Right renal pelvis (tissue), 4 donors: ENCODE data around the gene SLC38A5. TPM values are rescaled to one million over a fixed set of nuclear protein-coding genes. Genes with fewer than 3 reads are reported as not detected.

Source experiments
- polyA plus RNA-seq, 4 donors: library from polyadenylated mRNA; unstranded; fragments of 120-200 nt; gene quantifications; one replicate each; pipeline ENCODE4 v1.2.1, GENCODE V29; 2013; ENCODE audit not compliant: insufficient read length in 4 of 4

The SLC38A5 gene
- polyA plus RNA-seq, 4 donors = 4.6 to 7.2 (median 5.2) TPM

Other genes starting within 250 kb of the SLC38A5 start
- not detected for gene SSX1, start 214.9 kb downstream of the SLC38A5 start, polyA plus RNA-seq
- gene SSX3, start 113.6 kb downstream of the SLC38A5 start, polyA plus RNA-seq = not detected
- not detected for gene SSX4, start 86.7 kb downstream of the SLC38A5 start, polyA plus RNA-seq
- not detected for gene SSX4B, start 58.3 kb downstream of the SLC38A5 start, polyA plus RNA-seq
- gene FTSJ1, start 5.9 kb upstream of the SLC38A5 start, polyA plus RNA-seq = 10 to 100 TPM; 35.1 to 39.5 (median 36.3) TPM
- gene PORCN, start 38.7 kb upstream of the SLC38A5 start, polyA plus RNA-seq = 1 to 10 TPM; 6.6 to 8.6 (median 8.1) TPM
- gene EBP, start 51.5 kb upstream of the SLC38A5 start, polyA plus RNA-seq = 10 to 100 TPM; 69.1 to 76.2 (median 71.7) TPM
- 10 to 100 TPM in 3 of 4 donors, 1 to 10 TPM in 1; 9.7 to 10.7 (median 10.3) TPM for gene TBC1D25, start 69.5 kb upstream of the SLC38A5 start, polyA plus RNA-seq
- gene RBM3, start 104.2 kb upstream of the SLC38A5 start, polyA plus RNA-seq = 100 to 1,000 TPM; 265 to 315 (median 300) TPM
- gene WDR13, start 127.2 kb upstream of the SLC38A5 start, polyA plus RNA-seq = 100 to 1,000 TPM; 116 to 156 (median 127) TPM
- 1 to 10 TPM; 2.5 to 4.3 (median 3.4) TPM for gene WAS, start 213.5 kb upstream of the SLC38A5 start, polyA plus RNA-seq
- 1 to 10 TPM; 6.0 to 7.8 (median 6.9) TPM for gene SUV39H1, start 226.5 kb upstream of the SLC38A5 start, polyA plus RNA-seq